Measurements from ENCODE around the gene CRY2.

- no peak for TF ChIP-seq CTCF (optimal IDR thresholded peaks at IDR 0.05 in 1 of 3, IDR thresholded peaks at IDR 0.05 in 1 of 3, conservative IDR thresholded peaks at IDR 0.05 in 1 of 3; ENCODE audit: extremely low read depth in 1 of 3, insufficient read depth in 2 of 3, low read length in 3 of 3)
- no peak for TF ChIP-seq EZH2 (IDR thresholded peaks at IDR 0.05; ENCODE audit: low read length)
Observed at GRCh38 chr11:45834298-45834756, 12.9 kb upstream of the CRY2 start.
